Measurements from ENCODE around the gene CNTNAP2. TPM values are rescaled to one million over a fixed set of nuclear protein-coding genes. Genes with fewer than 3 reads are reported as not detected.

Gene CNTNAP2
- total and polyA plus RNA-seq, 9 of the 15 experiments (the other 6 are each of a cell fraction or from before 2014, with no cell fraction given) = 0.04 to 0.62 (median 0.09) TPM; not detected in 4

GRCh38 chr7:146115851-146116520, 615 bp upstream of the CNTNAP2 start (continued):
- peak; percentile 99 for TF ChIP-seq REST (IDR thresholded peaks at IDR 0.05; ENCODE audit: borderline replicate concordance)
- TF ChIP-seq REST (CRISPR knock-in tag; IDR thresholded peaks at IDR 0.05; ENCODE audit: low read depth) = peak; percentile 99
- peak; percentile 98 for TF ChIP-seq MIER1 (IDR thresholded peaks at IDR 0.05; ENCODE audit: low read depth)
- TF ChIP-seq ZNF133 (CRISPR knock-in tag; IDR thresholded peaks at IDR 0.05) = no peak
- no peak for TF ChIP-seq DIDO1 (tag; IDR thresholded peaks at IDR 0.05; ENCODE audit: low read depth)
- 0 out of 2 replicates have a peak, but pooled peaks have one; percentile 45 for TF ChIP-seq ZNF395 (CRISPR knock-in tag; IDR thresholded peaks at IDR 0.05)
- peak; percentile 76; the same call in 1 of the 2 replicates for TF ChIP-seq RB1 (IDR thresholded peaks at IDR 0.05; ENCODE audit: low read depth)
- peak; percentile 22 for TF ChIP-seq KDM5B (IDR thresholded peaks at IDR 0.05; ENCODE audit: insufficient replicate concordance, low read depth, low read length)
- peak; percentile 89 for TF ChIP-seq SAP30 (IDR thresholded peaks at IDR 0.05; ENCODE audit: borderline replicate concordance, insufficient read depth, low read depth, low read length, poor library complexity, severe bottlenecking)
- TF ChIP-seq ARID4B (CRISPR knock-in tag; IDR thresholded peaks at IDR 0.05) = peak; percentile 97
